K562 (cell line): Measurements from ENCODE around the gene INVS. TPM values are rescaled to one million over a fixed set of nuclear protein-coding genes. Genes with fewer than 3 reads are reported as not detected.
A peak's percentile ranks its signal among the peaks of the same experiment; 100 is the strongest.

ENCODE experiments used
- BDP1 ChIP-seq: IDR thresholded peaks from 3 replicates; pipeline ENCODE4 v1.6.1; 2011; ENCODE audit not compliant: insufficient read length, insufficient read depth
- CBX2 ChIP-seq: fragments of 200-600 bp; sonication (generic); IDR thresholded peaks from one replicate; pipeline ENCODE4 v1.6.1; 2012; ENCODE audit warnings: mild to moderate bottlenecking, low read length, inconsistent platforms; ENCODE audit not compliant: insufficient read depth, poor library complexity, severe bottlenecking
- CREB3 ChIP-seq: fragments of 450-650 bp; conservative IDR thresholded peaks from 2 replicates; pipeline ENCODE4 v1.6.1; 2016; ENCODE audit warnings: missing genetic modification characterization, low read depth, mild to moderate bottlenecking, missing compliant biosample characterization, moderate library complexity
- CREB5 ChIP-seq: fragments of 250-450 bp; sonication (Bioruptor Pico); IDR thresholded peaks from 2 replicates; pipeline ENCODE4 v1.5.0; 2020; ENCODE audit warnings: mild to moderate bottlenecking
- EP300 ChIP-seq: IDR thresholded peaks from 2 replicates; pipeline ENCODE4 v1.6.1; 2012; ENCODE audit warnings: low read length, improper control_type of control experiment
- EP400 ChIP-seq: fragments of 450-650 bp; IDR thresholded peaks from 2 replicates; pipeline ENCODE4 v1.6.1; 2017; ENCODE audit warnings: antibody characterized with exemption, mild to moderate bottlenecking, moderate library complexity
- FOXA3 ChIP-seq, 2 experiments: fragments of 450-650 bp in 1 of 2; sonication (generic) in 1 of 2; formaldehyde crosslinking; IDR thresholded peaks in 1 of 2; conservative IDR thresholded peaks in 1 of 2; 2 replicates each; pipeline versions ENCODE4 v1.4.0 to v1.8.0; 2020 to 2022; ENCODE audit warnings: mild to moderate bottlenecking in 2 of 2, missing genetic modification reagents in 1 of 2
- HMBOX1 ChIP-seq: sonication (generic); IDR thresholded peaks from 2 replicates; pipeline ENCODE4 v1.6.1; 2016
- HNRNPK ChIP-seq: fragments of 200-400 bp; formaldehyde crosslinking; IDR thresholded peaks from one replicate; pipeline ENCODE4 v1.6.1; 2018; ENCODE audit warnings: mild to moderate bottlenecking, low read depth, low read length; ENCODE audit not compliant: poor library complexity, severe bottlenecking
- JUND ChIP-seq, 2 experiments: IDR thresholded peaks; 2 replicates in 1 of 2; 3 replicates in 1 of 2; pipeline ENCODE4 v1.6.1; 2011; ENCODE audit warnings: borderline replicate concordance in 2 of 2, low read depth in 2 of 2, low read length in 2 of 2, improper control_type of control experiment in 1 of 2, missing biosample characterization in 1 of 2, missing genetic modification characterization in 1 of 2, missing genetic modification reagents in 1 of 2
- MCM2 ChIP-seq: fragments of 450-650 bp; IDR thresholded peaks from 2 replicates; pipeline ENCODE4 v1.6.1; 2017; ENCODE audit warnings: low read depth, mild to moderate bottlenecking
- NBN ChIP-seq: fragments of 450-650 bp; IDR thresholded peaks from 2 replicates; pipeline ENCODE4 v1.6.1; 2016; ENCODE audit warnings: low read depth, mild to moderate bottlenecking
- RFX7 ChIP-seq: fragments of 250-450 bp; sonication (Bioruptor Pico); IDR thresholded peaks from 2 replicates; pipeline ENCODE4 v1.5.1; 2021; ENCODE audit warnings: mild to moderate bottlenecking
- SMARCA4 ChIP-seq: fragments of 450-650 bp; IDR thresholded peaks from 2 replicates; pipeline ENCODE4 v1.6.1; 2016
- SMARCB1 ChIP-seq: IDR thresholded peaks from 2 replicates; pipeline ENCODE4 v1.6.1; 2011; ENCODE audit warnings: improper control_type of control experiment, low read depth; ENCODE audit not compliant: insufficient read length
- SNAPC5 ChIP-seq: fragments of 250-450 bp; sonication (Bioruptor Pico); IDR thresholded peaks from 2 replicates; pipeline ENCODE4 v1.8.0; 2021; ENCODE audit warnings: moderate library complexity, mild to moderate bottlenecking, inconsistent platforms
- STAT5A ChIP-seq: IDR thresholded peaks from 2 replicates; pipeline ENCODE4 v1.6.1; 2012; ENCODE audit warnings: low read length, inconsistent platforms, borderline replicate concordance
- TARDBP ChIP-seq: fragments of 450-650 bp; IDR thresholded peaks from 2 replicates; pipeline ENCODE4 v1.6.1; 2016
- TSC22D4 ChIP-seq: fragments of 450-650 bp; IDR thresholded peaks from 2 replicates; pipeline ENCODE4 v1.6.1; 2016; ENCODE audit warnings: missing genetic modification characterization, missing biosample characterization, control low read depth
- U2AF2 ChIP-seq: fragments of 200-400 bp; formaldehyde crosslinking; optimal IDR thresholded peaks from 2 replicates; pipeline ENCODE3; 2017; ENCODE audit warnings: low read depth, mild to moderate bottlenecking, low read length
- YY1 ChIP-seq, 3 experiments: IDR thresholded peaks; 2 replicates each; pipeline ENCODE4 v1.6.1; 2011; ENCODE audit warnings: low read length in 2 of 3, mild to moderate bottlenecking in 2 of 3, moderate library complexity in 2 of 3, borderline replicate concordance in 1 of 3, control low read depth in 1 of 3, low read depth in 1 of 3; ENCODE audit not compliant: insufficient read depth in 3 of 3, insufficient replicate concordance in 2 of 3, control insufficient read depth in 1 of 3, insufficient read length in 1 of 3; ENCODE audit errors: extremely low read depth in 1 of 3
- ZEB2 ChIP-seq: fragments of 450-650 bp; IDR thresholded peaks from 2 replicates; pipeline ENCODE4 v1.6.1; 2016
- ZNF512 ChIP-seq: IDR thresholded peaks from 2 replicates; pipeline ENCODE4 v1.6.1; 2016; ENCODE audit warnings: missing genetic modification characterization, missing compliant biosample characterization
- ZNF830 ChIP-seq: fragments of 250-450 bp; sonication (Bioruptor Pico); IDR thresholded peaks from 2 replicates; pipeline ENCODE4 v1.5.0; 2021; ENCODE audit warnings: mild to moderate bottlenecking
- ZSCAN32 ChIP-seq: fragments of 450-650 bp; formaldehyde crosslinking; IDR thresholded peaks from 2 replicates; pipeline ENCODE4 v1.4.0; 2020; ENCODE audit warnings: mild to moderate bottlenecking, moderate library complexity
- polyA plus RNA-seq, 8 experiments: library from polyadenylated mRNA; depleted of rRNA in 4 of 8; stranded (reverse) in 5 of 8; unstranded in 3 of 8; fragments of >200 nt; fragmentation: Nextera tagmentation in 2 of 8; fragmentation: Illumina TruSeq in 1 of 8; extraction: Ambion mirVana in 2 of 8; extraction: Trizol in 1 of 8; gene quantifications; 2 replicates each; pipeline versions ENCODE4 v1.2.1 to v1.2.3, GENCODE V29; 2011 to 2014; ENCODE audit warnings: inconsistent platforms in 1 of 8, missing spikeins in 1 of 8
- total RNA-seq, 7 experiments: library from RNA; depleted of rRNA in 6 of 7; stranded (reverse); fragments of >200 nt in 6 of 7; fragmentation: Illumina TruSeq in 2 of 7; extraction: Trizol in 2 of 7; gene quantifications; 2 replicates each; pipeline versions ENCODE4 v1.2.1 to v1.2.3, GENCODE V29; 2011 to 2021; ENCODE audit warnings: low replicate concordance in 1 of 7

INVS gene
- total and polyA plus RNA-seq, 9 of the 15 experiments (the other 6 are each of a cell fraction or from before 2014, with no cell fraction given) = 0.77 to 18.5 (median 10.0) TPM

- TF ChIP-seq ZEB2 (peak; percentile 66; the same call in 1 of the 2 replicates), HMBOX1 (peak; percentile 50; the same call in 1 of the 2 replicates), ZNF830 (CRISPR knock-in tag) (no peak), MCM2 (no peak), CBX2 (no peak), CREB3 (tag) (no peak), YY1 (IDR thresholded peaks at IDR 0.05; ENCODE audit: borderline replicate concordance in 1 of 3, control insufficient read depth in 1 of 3, extremely low read depth in 1 of 3, insufficient read depth in 3 of 3, insufficient read length in 1 of 3, insufficient replicate concordance in 2 of 3, low read depth in 1 of 3, low read length in 2 of 3) (no peak), U2AF2 (no peak), CREB5 (CRISPR knock-in tag) (no peak), STAT5A (peak; percentile 61), FOXA3 (CRISPR knock-in tag; conservative IDR thresholded peaks at IDR 0.05 in 1 of 2, IDR thresholded peaks at IDR 0.05 in 1 of 2) (no peak), BDP1 (no peak), ZSCAN32 (CRISPR knock-in tag) (no peak), SMARCB1 (no peak), ZNF512 (no peak), HNRNPK (no peak), TARDBP (no peak), RFX7 (CRISPR knock-in tag) (no peak), EP400 (peak; percentile 29; the same call in 1 of the 2 replicates), NBN (no peak), EP300 (peak; percentile 46; the same call in 1 of the 2 replicates), JUND (IDR thresholded peaks at IDR 0.05; ENCODE audit: borderline replicate concordance, low read depth, low read length) (peak; percentile 57; the same call in 1 of the 2 replicates), JUND (tag; IDR thresholded peaks at IDR 0.05; ENCODE audit: borderline replicate concordance, low read depth, low read length) (no peak; the same call in 2 of the 3 replicates), TSC22D4 (tag) (no peak), SMARCA4 (peak; percentile 52), SNAPC5 (CRISPR knock-in tag) (no peak)
Observed at GRCh38 chr9:100088202-100088601, 10.8 kb upstream of the INVS start (continued).
